HG02840 (cell line): Measurements from ENCODE around the gene PIK3AP1.
"Not testable (repeated sequence)": the region's sequence is repeated elsewhere in the genome, so short reads cannot be mapped to it uniquely, and the experiment has no call there.

ENCODE experiments used
- ATAC-seq: cut with Tn5 transposase; IDR thresholded peaks from one replicate; pipeline ENCODE4 v1.9.1; 2021; ENCODE audit warnings: mild to moderate bottlenecking, moderate library complexity, moderate number of reproducible peaks; ENCODE audit not compliant: unreplicated experiment, low FRiP score

The PIK3AP1 gene

DNA sequence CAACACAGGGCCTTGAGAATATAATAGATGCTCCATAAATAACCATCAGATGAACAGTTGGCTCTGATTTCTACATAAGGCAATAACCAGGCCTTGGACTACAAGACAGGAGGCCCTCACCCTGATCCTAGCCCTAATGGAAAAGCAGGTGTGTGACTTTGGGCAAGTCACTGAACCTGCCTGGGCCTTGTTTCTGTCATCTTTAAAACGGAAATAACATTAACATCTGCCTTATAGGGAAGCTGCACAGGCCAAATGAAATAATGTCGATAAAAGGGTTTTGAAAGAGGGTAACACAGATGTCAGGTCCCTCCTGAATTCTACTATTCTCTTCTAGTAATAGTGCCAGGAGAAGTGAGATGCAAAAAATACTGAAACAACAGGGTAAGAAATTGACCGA lies 20.7 kb downstream of the PIK3AP1 start:
- no peak for ATAC-seq

- ATAC-seq, result not testable (repeated sequence)
Measured at GRCh38 chr10:96698305-96698704, 22.0 kb downstream of the PIK3AP1 start.

DNA sequence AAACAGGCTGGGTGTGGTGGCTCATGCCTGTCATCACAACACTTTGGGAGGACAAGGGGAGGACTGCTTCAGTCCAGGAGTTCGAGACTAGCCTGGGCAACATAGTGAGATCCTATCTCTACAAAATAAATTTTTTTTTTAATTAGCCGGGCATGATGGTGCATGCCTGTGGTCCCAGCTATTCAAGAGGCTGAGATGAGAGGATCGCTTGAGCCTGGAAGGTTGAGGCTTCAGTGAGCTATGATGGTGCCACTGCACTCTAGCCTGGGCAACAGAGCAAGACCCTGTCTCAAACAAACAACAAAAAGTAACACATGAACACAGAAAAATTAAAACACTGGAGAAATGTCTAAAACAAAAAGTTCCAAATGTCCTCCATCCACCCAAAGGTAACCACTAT lies 22.9 kb downstream of the PIK3AP1 start:
- ATAC-seq, result no peak

- no peak for ATAC-seq
Measured at GRCh38 chr10:96696845-96697425, 23.4 kb downstream of the PIK3AP1 start.

GRCh38 chr10:96695975-96696634 lies 24.2 kb downstream of the PIK3AP1 start:
- ATAC-seq, result no peak

GRCh38 chr10:96695366-96695765 lies 24.9 kb downstream of the PIK3AP1 start:
- ATAC-seq, result no peak

DNA sequence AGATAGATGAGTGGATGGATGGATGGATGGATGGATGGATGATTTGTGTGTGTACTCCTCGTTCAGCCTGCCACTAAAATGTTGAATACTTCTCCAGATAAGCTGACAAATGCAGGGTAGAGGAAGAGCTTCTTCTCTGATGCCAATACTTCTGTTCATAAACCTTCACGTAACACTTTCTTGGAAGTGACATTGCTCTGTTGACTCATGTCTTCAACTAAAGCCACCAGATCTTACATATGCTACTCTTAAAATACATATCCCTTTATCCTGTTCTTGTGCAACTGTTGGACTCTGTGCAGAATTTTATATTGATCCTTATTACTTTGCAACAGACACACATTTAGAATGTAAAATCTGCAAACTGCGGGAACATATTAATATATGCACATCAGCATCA lies 26.9 kb downstream of the PIK3AP1 start:
- no peak for ATAC-seq

- ATAC-seq, result no peak
Measured at GRCh38 chr10:96692427-96692826, 27.9 kb downstream of the PIK3AP1 start.

DNA sequence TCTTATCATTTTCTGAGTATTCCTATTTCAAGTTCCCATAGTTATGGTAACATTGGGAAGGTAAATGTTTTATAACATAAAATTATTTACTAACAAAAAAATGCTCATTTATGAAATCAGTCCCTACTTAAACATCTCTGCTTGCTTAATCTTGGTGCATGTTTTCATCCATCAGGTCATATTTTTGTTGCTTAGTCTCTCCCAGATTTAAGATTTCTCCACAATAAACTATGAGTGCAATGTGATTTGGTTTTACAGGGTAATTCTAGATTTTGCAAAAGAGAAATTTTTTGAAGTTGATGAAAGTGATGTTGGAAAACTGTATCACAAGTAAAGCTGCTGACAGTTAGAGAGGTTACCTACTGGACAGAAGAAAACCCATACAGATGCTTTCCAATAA lies 28.6 kb downstream of the PIK3AP1 start:
- ATAC-seq, result no peak

- no peak for ATAC-seq
Measured at GRCh38 chr10:96690755-96691730, 29.3 kb downstream of the PIK3AP1 start.

DNA sequence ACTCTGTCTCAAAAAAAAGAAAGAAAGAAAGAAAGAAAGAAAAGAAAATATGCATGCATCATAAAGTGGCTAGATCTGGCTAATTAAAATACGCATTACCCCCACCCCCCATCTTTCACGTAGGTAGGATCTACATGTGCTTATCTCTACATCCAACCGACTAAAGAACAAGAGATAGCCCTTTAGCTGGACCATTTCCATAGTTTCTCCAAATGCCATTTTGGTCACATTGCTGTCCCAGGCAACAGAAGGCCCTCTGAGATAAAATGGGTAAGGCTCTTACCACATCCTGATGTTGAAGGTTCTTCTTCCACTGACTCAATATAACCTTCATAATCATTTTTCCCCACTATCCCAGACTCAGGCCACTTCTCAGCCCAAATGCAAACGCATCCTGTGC lies 31.5 kb downstream of the PIK3AP1 start:
- no peak for ATAC-seq

GRCh38 chr10:96687317-96688012 lies 32.8 kb downstream of the PIK3AP1 start:
- ATAC-seq, result no peak

DNA sequence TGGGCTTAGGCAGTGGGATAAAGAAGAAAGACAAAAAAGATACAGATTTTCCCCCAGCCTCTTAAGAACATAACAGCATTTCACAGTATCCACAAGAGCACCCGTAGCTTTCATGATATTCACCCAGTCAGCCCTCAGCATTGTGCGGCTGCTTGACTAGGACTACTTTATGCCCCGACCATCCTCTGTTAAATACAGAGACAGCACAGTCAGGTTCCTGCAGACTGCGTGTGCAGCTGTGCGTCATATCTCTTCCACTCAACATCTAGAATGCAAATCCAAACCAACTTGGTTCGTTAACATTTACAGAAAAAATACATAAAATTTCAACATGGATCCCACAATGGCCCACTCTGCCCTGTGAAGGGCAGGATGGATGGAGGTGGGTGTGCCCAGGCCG lies 33.8 kb downstream of the PIK3AP1 start:
- ATAC-seq, result no peak

GRCh38 chr10:96685306-96685705 lies 35.0 kb downstream of the PIK3AP1 start:
- no peak for ATAC-seq

DNA sequence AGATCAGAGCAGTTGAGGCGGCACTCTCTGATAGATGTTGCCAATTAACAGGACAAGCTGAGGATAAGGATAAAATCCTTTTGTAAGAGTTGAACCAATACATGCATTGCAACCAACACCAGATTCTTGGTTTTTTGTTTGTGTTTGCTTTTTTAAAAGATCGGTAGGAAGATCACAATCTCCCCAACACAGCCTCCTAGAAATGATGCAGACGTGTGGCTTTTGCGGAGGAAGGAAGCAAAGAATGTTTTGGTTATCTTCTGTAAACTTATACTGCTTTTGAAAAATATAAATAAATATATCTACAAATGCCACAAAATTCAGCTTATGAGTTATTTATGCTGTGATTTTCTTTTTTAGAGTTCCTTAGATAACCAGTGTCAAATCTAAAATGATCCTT lies 35.5 kb downstream of the PIK3AP1 start:
- no peak for ATAC-seq

DNA sequence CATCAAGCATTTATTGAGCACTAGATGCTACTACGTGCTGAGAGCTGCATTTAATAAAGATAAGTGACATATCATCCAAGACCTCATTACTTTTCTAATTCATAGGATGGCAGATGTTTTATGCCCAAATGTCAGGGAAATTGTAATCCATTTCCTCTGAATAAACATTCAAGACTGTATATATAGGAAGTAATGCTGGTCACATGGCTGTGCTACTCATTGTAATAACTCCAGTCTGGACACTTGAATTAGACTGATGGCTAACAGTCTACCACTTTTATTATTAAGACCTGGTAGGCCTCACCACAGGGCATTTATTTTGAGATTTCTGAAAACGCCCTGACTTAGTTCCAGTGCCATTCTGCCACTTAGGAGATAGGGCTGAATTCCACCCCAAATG lies 36.6 kb downstream of the PIK3AP1 start:
- ATAC-seq, result no peak

DNA sequence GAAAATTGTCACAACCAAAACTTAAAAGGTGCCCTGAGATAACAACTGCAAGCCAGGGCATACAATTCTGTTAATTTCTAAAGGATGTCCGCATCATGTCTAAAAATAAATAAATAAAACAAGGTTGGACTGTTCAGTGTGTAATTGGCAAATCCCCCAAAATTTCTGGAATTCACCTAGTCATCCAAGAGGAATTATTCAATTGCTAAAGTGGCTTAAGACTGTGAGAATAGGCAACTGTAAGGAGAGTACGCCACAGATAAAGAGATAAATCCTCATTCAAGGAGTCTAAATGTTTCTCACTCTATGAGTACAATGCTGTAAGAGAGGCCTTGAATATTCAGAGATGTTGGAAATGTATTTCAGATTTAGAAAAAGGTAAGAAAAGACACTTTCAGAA lies 37.2 kb downstream of the PIK3AP1 start:
- ATAC-seq, result no peak

- no peak for ATAC-seq
Measured at GRCh38 chr10:96681524-96681923, 38.8 kb downstream of the PIK3AP1 start.

GRCh38 chr10:96680463-96680862 lies 39.9 kb downstream of the PIK3AP1 start:
- not testable (repeated sequence) for ATAC-seq

GRCh38 chr10:96678725-96679124 lies 41.6 kb downstream of the PIK3AP1 start:
- ATAC-seq, result no peak
